ENCODE results near the gene MAP3K8. TPM values are rescaled to one million over a fixed set of nuclear protein-coding genes. Genes with fewer than 3 reads are reported as not detected.
A peak's percentile ranks its signal among the peaks of the same experiment; 100 is the strongest.
"Not testable (repeated sequence)": the region's sequence is repeated elsewhere in the genome, so short reads cannot be mapped to it uniquely, and the experiment has no call there.

The MAP3K8 gene
- total RNA-seq, 1 donor from 2014 or later, result 1.6 TPM

DNA sequence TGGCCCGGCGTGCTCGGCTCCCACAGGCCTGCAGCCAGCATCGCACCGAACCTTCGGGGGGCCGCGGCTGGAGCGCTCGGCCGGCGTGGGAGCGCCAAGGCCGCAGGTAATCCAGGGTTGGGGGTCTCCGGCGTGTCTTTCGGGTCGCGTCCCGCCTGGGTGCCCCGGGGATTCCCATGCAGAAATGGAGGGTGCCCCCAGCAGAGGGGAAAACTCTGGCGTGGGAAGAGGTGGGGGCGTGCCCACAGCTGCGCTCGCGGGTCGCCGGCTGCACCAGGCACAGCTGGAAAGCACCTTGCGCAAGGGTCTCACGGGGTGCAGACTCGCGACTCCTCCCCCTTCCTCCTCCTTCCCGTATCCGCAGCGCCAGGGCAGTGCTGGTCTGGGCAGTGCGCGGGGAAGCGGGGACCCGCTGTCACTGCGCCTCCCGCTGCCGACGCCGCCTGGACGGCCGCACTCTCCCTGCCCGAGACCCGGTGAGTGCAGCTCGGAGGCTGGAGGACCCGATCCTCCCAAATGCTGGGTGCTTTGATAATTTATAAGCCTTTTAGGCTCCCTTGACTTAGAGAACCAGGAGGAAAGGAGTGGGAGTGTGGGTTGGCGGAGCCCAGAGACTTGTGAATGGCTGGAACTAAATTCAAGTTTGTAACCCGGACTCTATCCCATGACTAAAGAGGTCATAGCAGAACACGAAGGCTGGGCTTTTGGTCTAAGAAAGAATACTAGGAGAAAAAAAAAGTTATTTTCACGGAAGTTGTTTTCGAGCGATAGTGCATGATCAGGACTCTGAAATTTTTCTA, 489 bp downstream of the MAP3K8 start:
- peak overlapping the region; percentile 83 for H3K4me3 ChIP-seq (ENCODE audit: low read depth, low read length)
- FAIRE-seq (no peak), DNase-seq (ENCODE audit: low read depth) (peak; percentile 48)

DNA sequence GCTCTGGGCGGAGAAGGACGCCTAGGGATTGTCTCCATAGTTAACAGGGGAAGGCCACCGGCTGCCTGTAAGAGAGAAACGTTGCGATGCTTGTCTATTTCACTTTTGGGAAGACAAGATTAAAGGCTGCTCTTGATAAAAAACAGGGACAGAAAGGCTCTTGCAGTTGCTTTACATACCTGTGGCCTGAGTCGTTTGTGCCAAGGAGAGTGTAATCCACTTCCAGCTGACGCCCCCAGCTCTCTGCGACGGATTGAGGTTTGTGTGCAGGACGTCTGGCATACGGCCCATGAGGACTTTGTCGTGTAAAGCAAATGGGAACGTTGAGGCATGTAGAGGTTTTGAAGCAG, 1.1 kb downstream of the MAP3K8 start:
- DNase-seq (ENCODE audit: low read depth) (no peak), FAIRE-seq (no peak)
- Histone ChIP-seq H3K36me3 (ENCODE audit: control insufficient read depth, insufficient read depth, low read length) (peaks cover 2% of the 10 kb centered on the region), H3K27me3 (ENCODE audit: control insufficient read depth, insufficient read depth, low read length) (no peaks in the 10 kb centered on the region), H3K4me3 (ENCODE audit: low read depth, low read length) (peak overlapping the region; percentile 83)
- TF ChIP-seq, protein P1, sequence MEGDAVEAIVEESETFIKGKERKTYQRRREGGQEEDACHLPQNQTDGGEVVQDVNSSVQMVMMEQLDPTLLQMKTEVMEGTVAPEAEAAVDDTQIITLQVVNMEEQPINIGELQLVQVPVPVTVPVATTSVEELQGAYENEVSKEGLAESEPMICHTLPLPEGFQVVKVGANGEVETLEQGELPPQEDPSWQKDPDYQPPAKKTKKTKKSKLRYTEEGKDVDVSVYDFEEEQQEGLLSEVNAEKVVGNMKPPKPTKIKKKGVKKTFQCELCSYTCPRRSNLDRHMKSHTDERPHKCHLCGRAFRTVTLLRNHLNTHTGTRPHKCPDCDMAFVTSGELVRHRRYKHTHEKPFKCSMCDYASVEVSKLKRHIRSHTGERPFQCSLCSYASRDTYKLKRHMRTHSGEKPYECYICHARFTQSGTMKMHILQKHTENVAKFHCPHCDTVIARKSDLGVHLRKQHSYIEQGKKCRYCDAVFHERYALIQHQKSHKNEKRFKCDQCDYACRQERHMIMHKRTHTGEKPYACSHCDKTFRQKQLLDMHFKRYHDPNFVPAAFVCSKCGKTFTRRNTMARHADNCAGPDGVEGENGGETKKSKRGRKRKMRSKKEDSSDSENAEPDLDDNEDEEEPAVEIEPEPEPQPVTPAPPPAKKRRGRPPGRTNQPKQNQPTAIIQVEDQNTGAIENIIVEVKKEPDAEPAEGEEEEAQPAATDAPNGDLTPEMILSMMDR (IDR thresholded peaks at IDR 0.05; ENCODE audit: insufficient read depth, low read length, severe bottlenecking), result no peak

More for the DNA sequence above, 489 bp downstream of the MAP3K8 start:
- Histone ChIP-seq H3K36me3 (ENCODE audit: control insufficient read depth, insufficient read depth, low read length) (peaks cover 2% of the 10 kb centered on the region), H3K27me3 (ENCODE audit: control insufficient read depth, insufficient read depth, low read length) (no peaks in the 10 kb centered on the region)
- TF ChIP-seq, protein P1 (IDR thresholded peaks at IDR 0.05; ENCODE audit: insufficient read depth, low read length, severe bottlenecking), result no peak

DNA sequence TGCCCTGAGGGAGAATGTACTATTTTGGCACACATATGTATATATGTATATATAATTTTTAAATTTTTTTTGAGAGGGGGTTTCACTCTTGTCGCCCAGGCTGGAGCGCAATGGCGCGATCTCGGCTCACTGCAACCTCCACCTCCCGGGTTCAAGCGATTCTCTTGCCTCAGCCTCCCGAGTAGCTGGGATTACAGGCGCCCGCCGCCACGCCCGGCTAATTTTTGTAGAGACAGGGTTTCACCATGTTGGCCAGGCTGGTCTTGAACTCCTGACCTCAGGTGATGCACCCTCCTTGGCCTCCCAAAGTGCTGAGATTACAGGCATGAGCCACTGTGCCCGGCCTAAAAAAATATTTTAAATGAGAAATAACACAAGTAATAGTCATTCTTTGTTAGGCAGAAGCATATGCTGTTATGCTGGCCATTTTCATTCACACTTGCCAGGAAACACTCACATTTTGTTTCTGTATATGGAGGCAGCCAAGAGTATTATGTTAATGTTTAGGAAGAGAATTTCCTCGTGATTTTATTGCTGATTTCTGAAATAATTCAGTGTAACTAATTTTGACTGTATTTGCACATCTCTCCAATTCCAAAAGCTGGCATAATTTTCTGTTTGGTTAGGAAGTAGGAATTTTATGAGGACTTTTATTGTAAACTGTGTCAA, 1.6 kb downstream of the MAP3K8 start:
- H3K27me3 ChIP-seq (ENCODE audit: control insufficient read depth, insufficient read depth, low read length); FAIRE-seq; H3K36me3 ChIP-seq (ENCODE audit: control insufficient read depth, insufficient read depth, low read length); DNase-seq (ENCODE audit: low read depth); H3K4me3 ChIP-seq (ENCODE audit: low read depth, low read length): not testable (repeated sequence)

DNA sequence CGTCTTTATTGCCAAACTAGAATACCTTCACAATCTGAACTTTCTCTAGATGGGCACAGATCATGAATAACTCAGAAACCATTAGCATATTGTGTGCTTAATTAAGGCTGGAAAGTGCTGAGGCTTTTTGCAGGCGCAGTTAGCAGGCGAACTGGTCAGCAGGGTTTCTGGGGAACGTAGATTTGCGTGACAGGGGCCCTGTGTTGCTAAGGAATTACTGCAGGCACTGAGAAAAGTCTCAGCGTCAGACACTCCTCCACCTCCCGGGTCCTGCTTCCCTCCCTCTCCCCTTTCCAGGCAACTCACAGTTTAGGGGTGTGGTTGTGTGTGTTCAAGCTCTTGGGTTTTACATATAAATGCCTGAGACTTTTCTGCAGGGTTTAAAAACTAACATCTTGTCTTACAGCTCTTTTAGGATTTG, 2.2 kb downstream of the MAP3K8 start:
- FAIRE-seq (no peak), DNase-seq (ENCODE audit: low read depth) (no peak)
- Histone ChIP-seq H3K27me3 (ENCODE audit: control insufficient read depth, insufficient read depth, low read length) (no peaks in the 10 kb centered on the region), H3K4me3 (ENCODE audit: low read depth, low read length) (no peak overlapping the region), H3K36me3 (ENCODE audit: control insufficient read depth, insufficient read depth, low read length) (peaks cover 2% of the 10 kb centered on the region)
- TF ChIP-seq, protein P1 (IDR thresholded peaks at IDR 0.05; ENCODE audit: insufficient read depth, low read length, severe bottlenecking), result no peak

GRCh38 chr10:30436671-30437030, 2.7 kb downstream of the MAP3K8 start:
- DNase-seq (ENCODE audit: low read depth), result no peak
- Histone ChIP-seq H3K36me3 (ENCODE audit: control insufficient read depth, insufficient read depth, low read length) (peaks cover 2% of the 10 kb centered on the region), H3K27me3 (ENCODE audit: control insufficient read depth, insufficient read depth, low read length) (no peaks in the 10 kb centered on the region), H3K4me3 (ENCODE audit: low read depth, low read length) (no peak overlapping the region)
- TF ChIP-seq, protein P1 (IDR thresholded peaks at IDR 0.05; ENCODE audit: insufficient read depth, low read length, severe bottlenecking), result no peak
- no peak for FAIRE-seq

GRCh38 chr10:30437031-30437841, 3.3 kb downstream of the MAP3K8 start:
- peaks cover 2% of the 10 kb centered on the region for H3K36me3 ChIP-seq (ENCODE audit: control insufficient read depth, insufficient read depth, low read length)
- TF ChIP-seq, protein P1 (IDR thresholded peaks at IDR 0.05; ENCODE audit: insufficient read depth, low read length, severe bottlenecking), result no peak
- no peak overlapping the region for H3K4me3 ChIP-seq (ENCODE audit: low read depth, low read length)
- FAIRE-seq, result peak; percentile 77
- H3K27me3 ChIP-seq (ENCODE audit: control insufficient read depth, insufficient read depth, low read length), result no peaks in the 10 kb centered on the region
- DNase-seq (ENCODE audit: low read depth), result peak; percentile 70

Data from bronchial epithelial cell (primary cell).